Panc1 (cell line): ENCODE results near the gene PSIP1. TPM values are rescaled to one million over a fixed set of nuclear protein-coding genes. Genes with fewer than 3 reads are reported as not detected.
"Not testable (repeated sequence)": the region's sequence is repeated elsewhere in the genome, so short reads cannot be mapped to it uniquely, and the experiment has no call there.

Source experiments
- ATAC-seq: fragments of 200-7000 bp; cut with Tn5 transposase; 2 replicates; pipeline ENCODE4 v1.9.1; 2020; ENCODE audit warnings: mild to moderate bottlenecking, moderate library complexity
- BruUV-seq: library from RNA; stranded (reverse); fragments of 400-500 nt; replicated peaks from 2 replicates; lab custom pipeline; 2021; lab: Mats Ljungman, UMichigan
- CTCF ChIA-PET: fragments of 300-600 bp; sonication (Branson Sonifier 250); formaldehyde crosslinking; loops from one replicate; lab custom pipeline; 2022; ENCODE audit warnings: antibody characterized with exemption; lab: Charles Lee
- POLR2A ChIA-PET: fragments of 300-600 bp; sonication (Branson Sonifier 250); formaldehyde crosslinking; loops from one replicate; lab custom pipeline; 2022; ENCODE audit warnings: antibody characterized with exemption; lab: Charles Lee
- DNase-seq: peaks from one replicate; pipeline ENCODE4 v3.0.0-alpha.2; 2010; ENCODE audit warnings: low read depth, low spot score
- H3K27ac ChIP-seq: 2 replicates; pipeline ENCODE4 v1.5.1; 2011; ENCODE audit warnings: mild to moderate bottlenecking, low read length, inconsistent platforms
- H3K27me3 ChIP-seq: fragments of 200-500 bp; sonication (Bioruptor generic); 2 replicates; pipeline ENCODE4 v1.6.0; 2014; ENCODE audit warnings: low read length, inconsistent platforms; ENCODE audit not compliant: control insufficient read depth, insufficient read depth
- H3K36me3 ChIP-seq: fragments of 200-500 bp; sonication (Bioruptor generic); 2 replicates; pipeline ENCODE4 v1.5.1; 2014; ENCODE audit warnings: inconsistent platforms, mild to moderate bottlenecking, low read length, moderate library complexity; ENCODE audit not compliant: control insufficient read depth, insufficient read depth
- H3K4me1 ChIP-seq: 2 replicates; pipeline ENCODE4 v1.5.1; 2011; ENCODE audit warnings: inconsistent platforms, mild to moderate bottlenecking, low read length, moderate library complexity; ENCODE audit not compliant: control insufficient read depth, insufficient read depth
- H3K4me3 ChIP-seq, 2 experiments: 2 replicates each; pipeline ENCODE4 v1.5.1; 2011 to 2012; ENCODE audit warnings: low read depth in 2 of 2, low read length in 2 of 2, mild to moderate bottlenecking in 2 of 2, inconsistent platforms in 1 of 2, moderate library complexity in 1 of 2
- H3K9me3 ChIP-seq: fragments of 200-500 bp; sonication (Bioruptor generic); 2 replicates; pipeline ENCODE4 v1.5.1; 2014; ENCODE audit warnings: low read depth, mild to moderate bottlenecking, inconsistent platforms, low read length, moderate library complexity; ENCODE audit not compliant: control insufficient read depth, insufficient read depth
- POLR2AphosphoS5 ChIP-seq: IDR thresholded peaks from 2 replicates; pipeline ENCODE4 v1.6.1; 2012; ENCODE audit warnings: mild to moderate bottlenecking, low read depth, low read length, moderate library complexity
- SIN3A ChIP-seq: IDR thresholded peaks from 2 replicates; pipeline ENCODE4 v1.6.1; 2012; ENCODE audit warnings: low read depth, mild to moderate bottlenecking, low read length, moderate library complexity, borderline replicate concordance; ENCODE audit not compliant: insufficient read depth
- TCF7L2 ChIP-seq: IDR thresholded peaks from 2 replicates; pipeline ENCODE4 v1.6.1; 2011; ENCODE audit warnings: mild to moderate bottlenecking, low read depth, low read length, inconsistent platforms
- in situ Hi-C: cut with HindIII; loops from 2 replicates; pipeline ENCODE4 v1.10.0; 2016; ENCODE audit warnings: low sequenced_read_pairs, low pct_unique_long_range_greater_than_20kb
- intact Hi-C: fragments of 100-400 bp; cut with micrococcal nuclease; formaldehyde crosslinking; loops from one replicate; pipeline ENCODE4 v1.10.0; 2022; ENCODE audit not compliant: unreplicated experiment
- total RNA-seq: library from RNA; stranded (reverse); gene quantifications from one replicate; pipeline ENCODE4 v1.2.1, GENCODE V29; 2021; ENCODE audit not compliant: unreplicated experiment
- TF ChIP-seq, protein P1 (sequence below): fragments of 450-650 bp; IDR thresholded peaks from 2 replicates; pipeline ENCODE4 v1.5.1; 2017; ENCODE audit warnings: mild to moderate bottlenecking
- TF ChIP-seq, protein P2 (sequence below), 2 experiments: IDR thresholded peaks; 2 replicates each; pipeline ENCODE4 v1.6.1; 2011 to 2012; ENCODE audit warnings: low read depth in 2 of 2, control low read depth in 1 of 2, low read length in 1 of 2, mild to moderate bottlenecking in 1 of 2, moderate library complexity in 1 of 2; ENCODE audit not compliant: insufficient read depth in 1 of 2

The PSIP1 gene
- total RNA-seq, 1 experiment from 2014 or later: 30.4 TPM

DNA sequence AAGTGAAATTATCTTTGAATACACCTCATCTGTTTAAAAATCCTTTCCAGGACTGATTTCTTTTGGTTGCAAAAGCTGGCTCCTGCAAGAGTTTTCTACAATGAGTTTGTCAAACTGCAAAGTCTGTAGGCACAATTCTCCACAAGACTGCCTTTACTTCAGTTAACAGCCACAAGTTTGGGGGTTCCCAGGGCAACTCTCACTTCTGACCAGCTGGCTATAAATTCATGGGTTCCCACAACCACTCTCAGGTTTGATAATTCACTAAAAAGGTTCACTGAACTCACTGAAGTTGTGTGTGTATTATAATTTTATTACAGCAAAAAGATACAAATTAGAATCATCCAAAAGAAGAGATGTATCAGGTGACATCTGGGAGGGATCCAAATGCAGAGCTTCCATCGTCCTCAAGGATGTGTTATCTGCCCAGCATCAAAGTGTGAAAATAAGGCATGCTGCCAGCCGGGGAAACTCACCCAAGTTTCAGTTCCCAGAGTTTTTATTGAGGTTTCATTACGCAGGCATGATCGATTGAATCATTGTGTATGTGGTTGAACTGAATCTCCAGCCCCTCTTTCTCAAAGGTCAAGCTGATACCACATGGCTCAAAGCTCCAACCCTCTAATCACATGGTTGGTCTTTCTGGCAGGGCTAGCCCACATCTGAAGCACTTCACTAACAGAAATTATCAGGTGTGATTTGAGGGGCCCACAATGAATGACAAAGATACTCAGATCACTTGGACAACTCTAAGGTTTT lies 19.0 kb upstream of the PSIP1 start:
- no peak overlapping the region for H3K4me3 ChIP-seq
- TF ChIP-seq POLR2AphosphoS5: no peak
- TF ChIP-seq, protein P1, sequence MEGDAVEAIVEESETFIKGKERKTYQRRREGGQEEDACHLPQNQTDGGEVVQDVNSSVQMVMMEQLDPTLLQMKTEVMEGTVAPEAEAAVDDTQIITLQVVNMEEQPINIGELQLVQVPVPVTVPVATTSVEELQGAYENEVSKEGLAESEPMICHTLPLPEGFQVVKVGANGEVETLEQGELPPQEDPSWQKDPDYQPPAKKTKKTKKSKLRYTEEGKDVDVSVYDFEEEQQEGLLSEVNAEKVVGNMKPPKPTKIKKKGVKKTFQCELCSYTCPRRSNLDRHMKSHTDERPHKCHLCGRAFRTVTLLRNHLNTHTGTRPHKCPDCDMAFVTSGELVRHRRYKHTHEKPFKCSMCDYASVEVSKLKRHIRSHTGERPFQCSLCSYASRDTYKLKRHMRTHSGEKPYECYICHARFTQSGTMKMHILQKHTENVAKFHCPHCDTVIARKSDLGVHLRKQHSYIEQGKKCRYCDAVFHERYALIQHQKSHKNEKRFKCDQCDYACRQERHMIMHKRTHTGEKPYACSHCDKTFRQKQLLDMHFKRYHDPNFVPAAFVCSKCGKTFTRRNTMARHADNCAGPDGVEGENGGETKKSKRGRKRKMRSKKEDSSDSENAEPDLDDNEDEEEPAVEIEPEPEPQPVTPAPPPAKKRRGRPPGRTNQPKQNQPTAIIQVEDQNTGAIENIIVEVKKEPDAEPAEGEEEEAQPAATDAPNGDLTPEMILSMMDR: no peak
- TF ChIP-seq SIN3A: no peak
- TF ChIP-seq, protein P2, sequence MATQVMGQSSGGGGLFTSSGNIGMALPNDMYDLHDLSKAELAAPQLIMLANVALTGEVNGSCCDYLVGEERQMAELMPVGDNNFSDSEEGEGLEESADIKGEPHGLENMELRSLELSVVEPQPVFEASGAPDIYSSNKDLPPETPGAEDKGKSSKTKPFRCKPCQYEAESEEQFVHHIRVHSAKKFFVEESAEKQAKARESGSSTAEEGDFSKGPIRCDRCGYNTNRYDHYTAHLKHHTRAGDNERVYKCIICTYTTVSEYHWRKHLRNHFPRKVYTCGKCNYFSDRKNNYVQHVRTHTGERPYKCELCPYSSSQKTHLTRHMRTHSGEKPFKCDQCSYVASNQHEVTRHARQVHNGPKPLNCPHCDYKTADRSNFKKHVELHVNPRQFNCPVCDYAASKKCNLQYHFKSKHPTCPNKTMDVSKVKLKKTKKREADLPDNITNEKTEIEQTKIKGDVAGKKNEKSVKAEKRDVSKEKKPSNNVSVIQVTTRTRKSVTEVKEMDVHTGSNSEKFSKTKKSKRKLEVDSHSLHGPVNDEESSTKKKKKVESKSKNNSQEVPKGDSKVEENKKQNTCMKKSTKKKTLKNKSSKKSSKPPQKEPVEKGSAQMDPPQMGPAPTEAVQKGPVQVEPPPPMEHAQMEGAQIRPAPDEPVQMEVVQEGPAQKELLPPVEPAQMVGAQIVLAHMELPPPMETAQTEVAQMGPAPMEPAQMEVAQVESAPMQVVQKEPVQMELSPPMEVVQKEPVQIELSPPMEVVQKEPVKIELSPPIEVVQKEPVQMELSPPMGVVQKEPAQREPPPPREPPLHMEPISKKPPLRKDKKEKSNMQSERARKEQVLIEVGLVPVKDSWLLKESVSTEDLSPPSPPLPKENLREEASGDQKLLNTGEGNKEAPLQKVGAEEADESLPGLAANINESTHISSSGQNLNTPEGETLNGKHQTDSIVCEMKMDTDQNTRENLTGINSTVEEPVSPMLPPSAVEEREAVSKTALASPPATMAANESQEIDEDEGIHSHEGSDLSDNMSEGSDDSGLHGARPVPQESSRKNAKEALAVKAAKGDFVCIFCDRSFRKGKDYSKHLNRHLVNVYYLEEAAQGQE (IDR thresholded peaks at IDR 0.05; ENCODE audit: insufficient read depth in 1 of 2, low read depth in 2 of 2, low read length in 1 of 2): no peak
- no peak for TF ChIP-seq TCF7L2
- no peaks in the 10 kb centered on the region for H3K4me1 ChIP-seq
- no TSS peak for BruUV-seq
- in situ Hi-C loops: no loop called here
- no peak for ATAC-seq
- H3K9me3 ChIP-seq: no peaks in the 10 kb centered on the region
- intact Hi-C loops: no loop called here
- no peak for DNase-seq
- H3K27me3 ChIP-seq: no peaks in the 10 kb centered on the region
- no peaks in the 10 kb centered on the region for H3K36me3 ChIP-seq
- ChIA-PET CTCF (no interaction called here), POLR2A (no interaction called here)
- no peak overlapping the region for H3K27ac ChIP-seq

DNA sequence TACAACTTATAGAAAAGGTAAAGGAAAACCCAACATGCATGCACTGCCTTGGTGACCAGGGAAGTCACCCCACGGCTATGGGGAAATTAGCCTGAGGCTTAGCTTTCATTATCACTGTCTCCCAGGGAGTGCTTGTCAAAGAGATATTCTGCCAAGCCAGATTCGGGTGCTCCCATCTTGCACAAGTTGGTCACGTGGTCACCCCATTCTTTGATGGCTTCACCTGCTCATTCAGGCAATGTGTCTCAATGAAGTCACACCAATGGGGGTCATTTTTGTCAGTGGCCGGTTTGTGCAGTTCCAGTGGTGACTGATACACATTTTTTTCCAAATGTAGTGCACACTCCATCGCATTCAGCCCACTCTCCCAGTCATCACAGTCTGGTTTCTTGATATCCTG lies 16.3 kb upstream of the PSIP1 start:
- BruUV-seq, POLR2A ChIA-PET, CTCF ChIA-PET, ATAC-seq, H3K9me3 ChIP-seq, H3K27ac ChIP-seq, intact Hi-C loops, DNase-seq, H3K36me3 ChIP-seq, in situ Hi-C loops, H3K27me3 ChIP-seq, H3K4me3 ChIP-seq, H3K4me1 ChIP-seq: not testable (repeated sequence)

DNA sequence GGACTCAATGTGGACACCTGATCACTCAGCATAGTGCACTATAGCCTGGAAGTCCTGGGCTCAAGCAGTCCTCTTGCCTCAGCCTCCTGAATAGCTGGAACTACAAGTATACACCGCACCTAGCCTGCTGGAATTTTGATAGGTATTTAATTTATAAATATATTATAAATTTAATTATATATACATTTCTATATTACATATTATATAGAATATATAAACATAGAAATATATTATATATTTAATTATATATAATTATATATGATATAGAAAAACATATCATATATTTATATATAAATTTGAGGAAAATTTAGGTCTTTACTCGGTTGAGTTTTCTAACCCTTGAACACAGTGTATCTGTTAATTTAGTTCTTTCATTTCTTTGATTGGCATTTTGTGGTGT lies 15.2 kb upstream of the PSIP1 start:
- no peak for DNase-seq
- ChIA-PET POLR2A (no interaction called here), CTCF (no interaction called here)
- H3K27ac ChIP-seq: no peak overlapping the region
- intact Hi-C loops (no loop called here), in situ Hi-C loops (no loop called here)
- H3K9me3 ChIP-seq: no peaks in the 10 kb centered on the region
- no peak overlapping the region for H3K4me3 ChIP-seq
- TF ChIP-seq POLR2AphosphoS5 (no peak), SIN3A (no peak), TCF7L2 (no peak)
- TF ChIP-seq, protein P1: no peak
- TF ChIP-seq, protein P2 (IDR thresholded peaks at IDR 0.05; ENCODE audit: insufficient read depth in 1 of 2, low read depth in 2 of 2, low read length in 1 of 2): no peak
- H3K4me1 ChIP-seq: no peaks in the 10 kb centered on the region
- no TSS peak for BruUV-seq
- no peak for ATAC-seq
- no peaks in the 10 kb centered on the region for H3K36me3 ChIP-seq
- H3K27me3 ChIP-seq: no peaks in the 10 kb centered on the region
